Neural crest cell (in vitro differentiated cells): ENCODE measurements around the gene CCNJL. TPM values are rescaled to one million over a fixed set of nuclear protein-coding genes. Genes with fewer than 3 reads are reported as not detected.

Source experiments
- DNase-seq: peaks from one replicate; pipeline ENCODE4 v3.0.0; 2021; ENCODE audit warnings: low read depth, mixed read lengths, low spot score
- H3K27ac Mint-ChIP-seq: one replicate; pipeline ENCODE4 v1.8.0; 2021; ENCODE audit warnings: mild to moderate bottlenecking, mixed read lengths; ENCODE audit not compliant: unreplicated experiment
- H3K27me3 Mint-ChIP-seq: 2 replicates; pipeline ENCODE4 v1.8.0; 2021; ENCODE audit warnings: low read depth, mild to moderate bottlenecking, mixed read lengths
- H3K36me3 Mint-ChIP-seq: 2 replicates; pipeline ENCODE4 v1.8.0; 2021; ENCODE audit warnings: low read depth, mild to moderate bottlenecking, mixed read lengths
- H3K4me1 Mint-ChIP-seq: 2 replicates; pipeline ENCODE4 v1.8.0; 2021; ENCODE audit warnings: mixed read lengths
- H3K4me3 Mint-ChIP-seq: one replicate; pipeline ENCODE4 v1.8.0; 2021; ENCODE audit warnings: mild to moderate bottlenecking, mixed read lengths
- H3K9me3 Mint-ChIP-seq: 2 replicates; pipeline ENCODE4 v1.8.0; 2021; ENCODE audit warnings: mixed read lengths
- long read RNA-seq: library from polyadenylated mRNA; unstranded; transcript quantifications from one replicate; pipeline ENCODE4 v2.0.0, GENCODE V29; 2020
- total RNA-seq: library from RNA; stranded (reverse); gene quantifications from 2 replicates; pipeline ENCODE4 v1.2.1, GENCODE V29; 2021
- TF ChIP-seq, protein P1 (sequence below): fragments of 200-600 bp; sonication (generic); conservative IDR thresholded peaks from 2 replicates; pipeline ENCODE4 v1.5.0; 2021; ENCODE audit warnings: antibody characterized with exemption, mild to moderate bottlenecking

The CCNJL gene
- 28.7 and 29.7 TPM in 2 replicates for total RNA-seq
- long read RNA-seq, partial matches to known transcripts: 4 of 10 reads
- long read RNA-seq, other reads (novel, unspliced or antisense): 6 of 10 reads

- Mint-ChIP-seq H3K27ac (peak within 1 kb of the TSS; percentile 98), H3K27me3 (no peaks in the 10 kb centered on the region), H3K4me1 (peaks cover 42% of the 10 kb centered on the region), H3K9me3 (no peaks in the 10 kb centered on the region), H3K36me3 (peaks cover 5% of the 10 kb centered on the region), H3K4me3 (peak within 1 kb of the TSS; percentile 96)
- DNase-seq: peak; percentile 79
- TF ChIP-seq, protein P1, sequence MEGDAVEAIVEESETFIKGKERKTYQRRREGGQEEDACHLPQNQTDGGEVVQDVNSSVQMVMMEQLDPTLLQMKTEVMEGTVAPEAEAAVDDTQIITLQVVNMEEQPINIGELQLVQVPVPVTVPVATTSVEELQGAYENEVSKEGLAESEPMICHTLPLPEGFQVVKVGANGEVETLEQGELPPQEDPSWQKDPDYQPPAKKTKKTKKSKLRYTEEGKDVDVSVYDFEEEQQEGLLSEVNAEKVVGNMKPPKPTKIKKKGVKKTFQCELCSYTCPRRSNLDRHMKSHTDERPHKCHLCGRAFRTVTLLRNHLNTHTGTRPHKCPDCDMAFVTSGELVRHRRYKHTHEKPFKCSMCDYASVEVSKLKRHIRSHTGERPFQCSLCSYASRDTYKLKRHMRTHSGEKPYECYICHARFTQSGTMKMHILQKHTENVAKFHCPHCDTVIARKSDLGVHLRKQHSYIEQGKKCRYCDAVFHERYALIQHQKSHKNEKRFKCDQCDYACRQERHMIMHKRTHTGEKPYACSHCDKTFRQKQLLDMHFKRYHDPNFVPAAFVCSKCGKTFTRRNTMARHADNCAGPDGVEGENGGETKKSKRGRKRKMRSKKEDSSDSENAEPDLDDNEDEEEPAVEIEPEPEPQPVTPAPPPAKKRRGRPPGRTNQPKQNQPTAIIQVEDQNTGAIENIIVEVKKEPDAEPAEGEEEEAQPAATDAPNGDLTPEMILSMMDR: no peak
Measured at GRCh38 chr5:160312134-160312959, at the start of gene CCNJL. CCNJL (minus strand) TSS chr5:160312564; CDS start chr5:160311923, 641 bp downstream.

- no peak for DNase-seq
- Mint-ChIP-seq H3K36me3 (no peaks in the 10 kb centered on the region), H3K27ac (no peak overlapping the region), H3K27me3 (peaks cover 5% of the 10 kb centered on the region), H3K9me3 (no peaks in the 10 kb centered on the region), H3K4me3 (no peak overlapping the region), H3K4me1 (peaks cover 30% of the 10 kb centered on the region)
- TF ChIP-seq, protein P1: no peak
Measured at GRCh38 chr5:160361624-160362228, 49.4 kb upstream of the CCNJL start.

DNA sequence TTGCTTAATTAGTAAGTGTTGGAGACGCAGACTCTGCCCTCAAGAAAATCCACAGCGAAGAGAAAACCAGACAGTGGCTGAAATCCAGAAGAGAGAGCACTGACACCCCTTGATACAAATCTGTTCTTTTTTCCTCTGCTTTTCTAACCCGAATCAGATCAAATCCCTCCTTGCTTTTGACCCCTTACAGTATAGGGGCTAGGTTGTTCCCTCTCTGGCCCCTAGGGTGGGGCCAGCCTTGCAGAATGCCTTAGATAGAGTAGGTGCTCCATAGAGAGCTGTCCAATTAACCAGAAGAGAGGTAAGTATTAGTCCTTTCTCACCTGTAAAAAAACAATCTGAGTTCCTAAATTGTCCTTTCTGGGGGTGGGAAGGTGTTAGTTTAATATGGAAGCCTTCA is 47.9 kb upstream of the CCNJL start:
- TF ChIP-seq, protein P1: no peak
- Mint-ChIP-seq H3K9me3 (no peaks in the 10 kb centered on the region), H3K4me1 (peaks cover 37% of the 10 kb centered on the region), H3K27ac (no peak overlapping the region), H3K4me3 (no peak overlapping the region), H3K36me3 (no peaks in the 10 kb centered on the region), H3K27me3 (peaks cover 5% of the 10 kb centered on the region)
- no peak for DNase-seq

- H3K27ac Mint-ChIP-seq: no peak overlapping the region
- no peak for DNase-seq
- TF ChIP-seq, protein P1: no peak
Measured at GRCh38 chr5:160359816-160360215, 47.5 kb upstream of the CCNJL start.

DNA sequence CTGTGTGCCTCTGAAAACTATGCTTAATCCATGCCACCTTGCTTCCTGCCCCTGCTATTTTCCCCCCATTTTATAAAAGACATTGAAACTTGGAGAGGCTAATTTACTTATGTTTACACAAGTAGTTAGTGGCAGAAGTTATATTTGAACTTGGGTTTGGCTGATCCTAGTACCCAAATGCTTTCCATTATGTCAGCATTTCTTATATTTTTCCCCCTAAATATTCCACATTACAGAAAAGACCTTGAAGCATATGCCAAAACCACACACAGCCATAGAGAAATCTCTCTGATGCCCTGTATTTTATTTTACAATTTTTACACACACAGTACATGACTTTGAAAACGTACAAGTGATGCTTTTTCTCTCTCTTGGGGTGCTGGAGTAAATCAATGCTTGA is 46.9 kb upstream of the CCNJL start:
- H3K27ac Mint-ChIP-seq: no peak overlapping the region
- no peaks in the 10 kb centered on the region for H3K9me3 Mint-ChIP-seq
- H3K36me3 Mint-ChIP-seq: no peaks in the 10 kb centered on the region
- H3K4me1 Mint-ChIP-seq: peaks cover 37% of the 10 kb centered on the region
- H3K4me3 Mint-ChIP-seq: no peak overlapping the region
- H3K27me3 Mint-ChIP-seq: peaks cover 3% of the 10 kb centered on the region
- TF ChIP-seq, protein P1: no peak
- DNase-seq: no peak

More at GRCh38 chr5:160359816-160360215, 47.5 kb upstream of the CCNJL start:
- peaks cover 39% of the 10 kb centered on the region for H3K4me1 Mint-ChIP-seq
- no peaks in the 10 kb centered on the region for H3K36me3 Mint-ChIP-seq
- H3K4me3 Mint-ChIP-seq: no peak overlapping the region
- peaks cover 3% of the 10 kb centered on the region for H3K27me3 Mint-ChIP-seq
- H3K9me3 Mint-ChIP-seq: no peaks in the 10 kb centered on the region
